DOHH2 (cell line): Measurements from ENCODE around the gene ZNF17.

Experiments
- H3F3A ChIP-seq: fragments of 200-600 bp; sonication (generic), shearing (Covaris generic); 2 replicates; pipeline ENCODE4 v1.6.0; 2016; ENCODE audit warnings: antibody characterized with exemption, mild to moderate bottlenecking; ENCODE audit not compliant: control insufficient read depth, insufficient read depth
- H3K27ac ChIP-seq: fragments of 200-600 bp; sonication (generic); 2 replicates; pipeline ENCODE4 v1.5.1; 2014; ENCODE audit warnings: low read depth, mild to moderate bottlenecking, low read length, moderate library complexity
- H3K27me3 ChIP-seq: fragments of 200-600 bp; sonication (generic); 2 replicates; pipeline ENCODE4 v1.6.1; 2014; ENCODE audit warnings: mild to moderate bottlenecking, low read length, mixed read lengths; ENCODE audit not compliant: control insufficient read depth
- H3K36me3 ChIP-seq: fragments of 200-600 bp; sonication (generic); 2 replicates; pipeline ENCODE4 v1.6.1; 2014; ENCODE audit warnings: mild to moderate bottlenecking, low read length, moderate library complexity, mixed read lengths; ENCODE audit not compliant: control insufficient read depth
- H3K4me1 ChIP-seq: fragments of 200-600 bp; sonication (generic); 2 replicates; pipeline ENCODE4 v1.6.1; 2014; ENCODE audit warnings: mild to moderate bottlenecking, low read length, mixed read lengths; ENCODE audit not compliant: control insufficient read depth
- H3K4me2 ChIP-seq: fragments of 200-600 bp; sonication (generic); 2 replicates; pipeline ENCODE4 v1.6.0; 2014; ENCODE audit warnings: mild to moderate bottlenecking, low read length, moderate library complexity
- H3K4me3 ChIP-seq: fragments of 200-600 bp; sonication (generic); 2 replicates; pipeline ENCODE4 v1.5.1; 2014; ENCODE audit warnings: mild to moderate bottlenecking, low read length, mixed read lengths
- H3K79me2 ChIP-seq: fragments of 200-600 bp; sonication (generic); 2 replicates; pipeline ENCODE4 v1.6.1; 2014; ENCODE audit warnings: mild to moderate bottlenecking, low read length, mixed read lengths; ENCODE audit not compliant: control insufficient read depth
- H3K9me2 ChIP-seq: fragments of 200-600 bp; sonication (generic); replicated peaks from 2 replicates; pipeline ENCODE4 v1.6.1; 2014; ENCODE audit warnings: mild to moderate bottlenecking, low read length, mixed read lengths; ENCODE audit not compliant: control insufficient read depth
- H3K9me3 ChIP-seq: fragments of 200-600 bp; sonication (generic); 2 replicates; pipeline ENCODE4 v1.6.1; 2014; ENCODE audit warnings: antibody characterized with exemption, low read length, mixed read lengths; ENCODE audit not compliant: control insufficient read depth, insufficient read depth
- H4K20me1 ChIP-seq: fragments of 200-600 bp; sonication (generic); 2 replicates; pipeline ENCODE4 v1.6.0; 2014; ENCODE audit warnings: low read depth, mild to moderate bottlenecking, antibody characterized with exemption, low read length, moderate library complexity; ENCODE audit not compliant: control insufficient read depth, insufficient read depth
- EZH2phosphoT487 ChIP-seq: fragments of 200-600 bp; sonication (generic); IDR thresholded peaks from 2 replicates; pipeline ENCODE4 v1.6.1; 2017; ENCODE audit warnings: borderline replicate concordance, mild to moderate bottlenecking, antibody characterized with exemption, low read length, moderate library complexity, mixed read lengths
- TF ChIP-seq, protein P1 (sequence below): fragments of 200-600 bp; sonication (generic); IDR thresholded peaks from one replicate; pipeline ENCODE4 v1.5.1; 2014; ENCODE audit warnings: antibody characterized with exemption, mild to moderate bottlenecking, low read depth, low read length; ENCODE audit not compliant: poor library complexity, severe bottlenecking

The ZNF17 gene

DNA sequence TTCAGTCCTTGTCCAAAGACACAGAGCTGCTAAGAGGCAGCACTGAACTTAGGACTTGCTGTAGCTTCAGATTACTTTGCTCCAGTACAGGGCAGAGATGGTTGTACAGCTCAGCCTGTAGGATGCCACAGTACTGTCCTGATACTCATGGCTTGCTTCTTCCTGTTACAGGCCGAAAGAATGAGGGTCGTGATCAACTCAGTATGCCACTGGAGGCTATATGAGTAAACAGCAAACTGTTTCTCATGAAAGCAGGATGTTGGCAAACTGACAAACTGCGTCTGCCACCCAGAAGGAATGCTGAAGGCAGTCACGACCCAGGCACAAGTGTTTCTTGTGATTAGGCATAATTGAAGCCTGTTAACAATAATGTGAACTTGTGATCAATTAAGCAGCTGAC, 27.0 kb downstream of the ZNF17 start:
- TF ChIP-seq, protein P1, sequence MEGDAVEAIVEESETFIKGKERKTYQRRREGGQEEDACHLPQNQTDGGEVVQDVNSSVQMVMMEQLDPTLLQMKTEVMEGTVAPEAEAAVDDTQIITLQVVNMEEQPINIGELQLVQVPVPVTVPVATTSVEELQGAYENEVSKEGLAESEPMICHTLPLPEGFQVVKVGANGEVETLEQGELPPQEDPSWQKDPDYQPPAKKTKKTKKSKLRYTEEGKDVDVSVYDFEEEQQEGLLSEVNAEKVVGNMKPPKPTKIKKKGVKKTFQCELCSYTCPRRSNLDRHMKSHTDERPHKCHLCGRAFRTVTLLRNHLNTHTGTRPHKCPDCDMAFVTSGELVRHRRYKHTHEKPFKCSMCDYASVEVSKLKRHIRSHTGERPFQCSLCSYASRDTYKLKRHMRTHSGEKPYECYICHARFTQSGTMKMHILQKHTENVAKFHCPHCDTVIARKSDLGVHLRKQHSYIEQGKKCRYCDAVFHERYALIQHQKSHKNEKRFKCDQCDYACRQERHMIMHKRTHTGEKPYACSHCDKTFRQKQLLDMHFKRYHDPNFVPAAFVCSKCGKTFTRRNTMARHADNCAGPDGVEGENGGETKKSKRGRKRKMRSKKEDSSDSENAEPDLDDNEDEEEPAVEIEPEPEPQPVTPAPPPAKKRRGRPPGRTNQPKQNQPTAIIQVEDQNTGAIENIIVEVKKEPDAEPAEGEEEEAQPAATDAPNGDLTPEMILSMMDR: no peak
- TF ChIP-seq EZH2phosphoT487: no peak
- peaks cover 9% of the 10 kb centered on the region; the same call in 1 of the 2 replicates for H3K36me3 ChIP-seq
- H3K4me3 ChIP-seq: no peak overlapping the region
- H3K4me2 ChIP-seq: no peak overlapping the region
- no peak overlapping the region for H3K27ac ChIP-seq
- H3K4me1 ChIP-seq: peaks cover 16% of the 10 kb centered on the region
- H4K20me1 ChIP-seq: no peaks in the 10 kb centered on the region
- H3K9me2 ChIP-seq: no peaks in the 10 kb centered on the region
- H3F3A ChIP-seq: no peaks in the 10 kb centered on the region
- no peaks in the 10 kb centered on the region for H3K27me3 ChIP-seq
- peaks cover 12% of the 10 kb centered on the region for H3K79me2 ChIP-seq
- H3K9me3 ChIP-seq: peaks cover 32% of the 10 kb centered on the region

DNA sequence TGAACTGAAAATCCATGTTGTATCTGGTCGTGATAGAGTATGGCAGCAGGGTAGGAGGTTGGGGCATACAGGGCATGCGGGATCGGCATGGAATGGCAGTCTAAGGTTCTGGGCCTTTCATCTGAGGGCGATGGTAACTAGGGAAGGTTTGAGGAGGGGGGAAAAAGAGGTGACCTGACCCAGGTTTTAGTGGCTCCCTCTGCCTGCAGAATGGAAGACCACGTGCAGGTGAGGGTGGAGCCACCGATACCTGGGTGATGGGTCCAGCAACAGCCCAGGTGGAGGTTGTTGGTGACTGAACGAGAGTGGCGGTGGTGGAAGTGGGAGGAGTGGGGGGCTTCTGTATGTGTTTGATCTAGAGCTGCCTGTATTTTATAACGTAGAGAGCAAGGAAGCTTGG, 28.0 kb downstream of the ZNF17 start:
- Histone ChIP-seq H4K20me1 (no peaks in the 10 kb centered on the region), H3K36me3 (peaks cover 19% of the 10 kb centered on the region; the same call in 1 of the 2 replicates), H3K9me2 (no peaks in the 10 kb centered on the region), H3K79me2 (peaks cover 12% of the 10 kb centered on the region), H3K4me1 (peaks cover 16% of the 10 kb centered on the region), H3F3A (no peaks in the 10 kb centered on the region), H3K27ac (no peak overlapping the region), H3K4me2 (no peak overlapping the region), H3K27me3 (no peaks in the 10 kb centered on the region), H3K9me3 (peaks cover 33% of the 10 kb centered on the region), H3K4me3 (no peak overlapping the region)
- TF ChIP-seq, protein P1: no peak
- TF ChIP-seq EZH2phosphoT487: no peak

GRCh38 chr19:57441979-57442752, 31.2 kb downstream of the ZNF17 start:
- Histone ChIP-seq H3K79me2 (no peaks in the 10 kb centered on the region), H3K27me3 (no peaks in the 10 kb centered on the region), H3F3A (no peaks in the 10 kb centered on the region), H3K4me2 (no peak overlapping the region), H4K20me1 (no peaks in the 10 kb centered on the region), H3K4me3 (no peak overlapping the region), H3K27ac (no peak overlapping the region), H3K9me3 (peaks cover 18% of the 10 kb centered on the region; the same call in 1 of the 2 replicates), H3K4me1 (no peaks in the 10 kb centered on the region), H3K9me2 (no peaks in the 10 kb centered on the region), H3K36me3 (peaks cover 23% of the 10 kb centered on the region; the same call in 1 of the 2 replicates)
- TF ChIP-seq, protein P1: no peak
- TF ChIP-seq EZH2phosphoT487: no peak
